Measurements from ENCODE around the gene ANKS1A.

Gene ANKS1A

DNA sequence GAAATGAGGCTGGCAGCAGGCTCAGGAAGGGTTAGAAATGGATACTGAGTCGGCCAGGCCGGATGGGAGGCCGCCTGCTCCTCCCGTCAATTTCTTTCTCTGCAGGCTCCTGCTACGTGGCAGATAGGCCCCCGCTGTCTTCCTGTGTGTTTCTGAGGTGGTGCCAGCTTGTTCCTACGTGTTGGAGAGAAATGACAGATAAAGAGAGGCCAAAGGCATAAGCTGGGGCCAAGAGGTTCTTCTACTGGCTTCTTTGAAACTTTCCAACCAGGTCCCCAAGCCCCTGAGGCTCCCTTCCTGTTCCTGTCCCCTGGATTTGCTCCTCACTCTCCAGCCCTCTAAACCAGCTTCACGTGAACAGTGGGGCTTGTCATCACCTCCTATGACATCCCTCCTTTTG lies 175.2 kb downstream of the ANKS1A start:
- H3F3A ChIP-seq (ENCODE audit: control insufficient read depth, insufficient read depth), result no peaks in the 10 kb centered on the region
- no peaks in the 10 kb centered on the region for H3K27me3 ChIP-seq (ENCODE audit: control insufficient read depth, low read length)
- no peak overlapping the region for H3K27ac ChIP-seq (ENCODE audit: low read depth, low read length)
- no peaks in the 10 kb centered on the region for H3K9me2 ChIP-seq (replicated peaks; ENCODE audit: control insufficient read depth, low read length)
- no peak overlapping the region for H3K4me3 ChIP-seq (ENCODE audit: low read length)
- no peaks in the 10 kb centered on the region; the same call in 1 of the 2 replicates for H4K20me1 ChIP-seq (ENCODE audit: control insufficient read depth, insufficient read depth, low read depth, low read length)
- H3K9me3 ChIP-seq (ENCODE audit: control insufficient read depth, insufficient read depth, low read length), result no peaks in the 10 kb centered on the region
- no peak overlapping the region for H3K4me2 ChIP-seq (ENCODE audit: low read length)
- TF ChIP-seq EZH2phosphoT487 (IDR thresholded peaks at IDR 0.05; ENCODE audit: borderline replicate concordance, low read length) (no peak), CTCF (IDR thresholded peaks at IDR 0.05; ENCODE audit: low read depth, low read length, poor library complexity, severe bottlenecking) (no peak)
- H3K36me3 ChIP-seq (ENCODE audit: control insufficient read depth, low read length), result no peaks in the 10 kb centered on the region
- H3K79me2 ChIP-seq (ENCODE audit: control insufficient read depth, low read length), result no peaks in the 10 kb centered on the region
- no peaks in the 10 kb centered on the region for H3K4me1 ChIP-seq (ENCODE audit: control insufficient read depth, low read length)

GRCh38 chr6:35064757-35065440 lies 175.8 kb downstream of the ANKS1A start:
- TF ChIP-seq EZH2phosphoT487 (IDR thresholded peaks at IDR 0.05; ENCODE audit: borderline replicate concordance, low read length), result no peak
- TF ChIP-seq CTCF (IDR thresholded peaks at IDR 0.05; ENCODE audit: low read depth, low read length, poor library complexity, severe bottlenecking), result no peak
- Histone ChIP-seq H3K36me3 (ENCODE audit: control insufficient read depth, low read length) (no peaks in the 10 kb centered on the region), H3K9me3 (ENCODE audit: control insufficient read depth, insufficient read depth, low read length) (no peaks in the 10 kb centered on the region)

DNA sequence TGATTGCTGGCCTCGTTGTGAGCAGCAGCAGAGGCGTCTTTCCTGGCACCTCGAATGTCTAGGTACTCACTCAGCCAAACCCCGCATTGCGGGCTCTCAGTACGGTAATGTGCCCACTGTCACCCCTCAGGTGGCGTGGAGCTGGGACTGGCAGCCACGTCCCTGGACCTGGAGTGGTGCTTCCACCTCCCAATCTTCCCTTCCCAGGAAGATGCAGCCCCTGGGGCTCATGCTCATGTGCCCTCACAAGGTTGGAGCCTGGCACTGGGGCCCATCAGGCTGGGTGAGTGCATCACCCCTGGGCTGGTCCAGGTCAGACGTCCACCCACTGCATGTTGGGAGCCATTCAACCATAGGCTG lies 176.4 kb downstream of the ANKS1A start:
- no peaks in the 10 kb centered on the region for H3K36me3 ChIP-seq (ENCODE audit: control insufficient read depth, low read length)
- H3K27ac ChIP-seq (ENCODE audit: low read depth, low read length), result no peak overlapping the region
- H3K79me2 ChIP-seq (ENCODE audit: control insufficient read depth, low read length), result no peaks in the 10 kb centered on the region
- H3K4me3 ChIP-seq (ENCODE audit: low read length), result no peak overlapping the region
- H3K9me2 ChIP-seq (replicated peaks; ENCODE audit: control insufficient read depth, low read length), result no peaks in the 10 kb centered on the region
- H4K20me1 ChIP-seq (ENCODE audit: control insufficient read depth, insufficient read depth, low read depth, low read length), result no peaks in the 10 kb centered on the region; the same call in 1 of the 2 replicates
- TF ChIP-seq CTCF (IDR thresholded peaks at IDR 0.05; ENCODE audit: low read depth, low read length, poor library complexity, severe bottlenecking), result no peak
- H3K27me3 ChIP-seq (ENCODE audit: control insufficient read depth, low read length), result no peaks in the 10 kb centered on the region
- no peaks in the 10 kb centered on the region for H3K9me3 ChIP-seq (ENCODE audit: control insufficient read depth, insufficient read depth, low read length)
- no peaks in the 10 kb centered on the region for H3K4me1 ChIP-seq (ENCODE audit: control insufficient read depth, low read length)
- no peak overlapping the region for H3K4me2 ChIP-seq (ENCODE audit: low read length)
- no peaks in the 10 kb centered on the region for H3F3A ChIP-seq (ENCODE audit: control insufficient read depth, insufficient read depth)

More at GRCh38 chr6:35064757-35065440, 175.8 kb downstream of the ANKS1A start:
- Histone ChIP-seq H3K4me3 (ENCODE audit: low read length) (no peak overlapping the region), H4K20me1 (ENCODE audit: control insufficient read depth, insufficient read depth, low read depth, low read length) (no peaks in the 10 kb centered on the region; the same call in 1 of the 2 replicates), H3F3A (ENCODE audit: control insufficient read depth, insufficient read depth) (no peaks in the 10 kb centered on the region), H3K4me2 (ENCODE audit: low read length) (no peak overlapping the region), H3K4me1 (ENCODE audit: control insufficient read depth, low read length) (no peaks in the 10 kb centered on the region), H3K79me2 (ENCODE audit: control insufficient read depth, low read length) (no peaks in the 10 kb centered on the region), H3K27me3 (ENCODE audit: control insufficient read depth, low read length) (no peaks in the 10 kb centered on the region), H3K9me2 (replicated peaks; ENCODE audit: control insufficient read depth, low read length) (no peaks in the 10 kb centered on the region), H3K27ac (ENCODE audit: low read depth, low read length) (no peak overlapping the region)
